NCI-H226 (cell line): ENCODE data around the gene SLC27A3.
"Not testable (repeated sequence)": the region's sequence is repeated elsewhere in the genome, so short reads cannot be mapped to it uniquely, and the experiment has no call there.

Source experiments
- DNase-seq: peaks from one replicate; pipeline ENCODE4 v3.0.0-alpha.2; 2015

Gene SLC27A3

GRCh38 chr1:153763365-153764225, 11.6 kb upstream of the SLC27A3 start:
- no peak for DNase-seq

- no peak for DNase-seq
These were observed 10.9 kb upstream of the SLC27A3 start for GRCh38 chr1:153764310-153764709.

GRCh38 chr1:153766663-153767062, 8.5 kb upstream of the SLC27A3 start:
- DNase-seq, result not testable (repeated sequence)

GRCh38 chr1:153767519-153767918, 7.7 kb upstream of the SLC27A3 start:
- no peak for DNase-seq

- DNase-seq, result no peak
These were observed 6.7 kb upstream of the SLC27A3 start for GRCh38 chr1:153768316-153769181.

GRCh38 chr1:153769221-153769620, 6.0 kb upstream of the SLC27A3 start:
- no peak for DNase-seq

GRCh38 chr1:153770797-153771196, 4.4 kb upstream of the SLC27A3 start:
- DNase-seq, result no peak

GRCh38 chr1:153771261-153771660, 3.9 kb upstream of the SLC27A3 start:
- no peak for DNase-seq

GRCh38 chr1:153771841-153772593, 3.2 kb upstream of the SLC27A3 start:
- no peak for DNase-seq

GRCh38 chr1:153773096-153773921, 1.9 kb upstream of the SLC27A3 start:
- no peak for DNase-seq

- no peak for DNase-seq
These were observed 1.1 kb upstream of the SLC27A3 start for GRCh38 chr1:153774026-153774595.

- DNase-seq, result peak; percentile 55
These were observed 486 bp downstream of the SLC27A3 start for GRCh38 chr1:153775458-153776327.

GRCh38 chr1:153776352-153776751, 1.1 kb downstream of the SLC27A3 start:
- no peak for DNase-seq

- no peak for DNase-seq
These were observed 1.7 kb downstream of the SLC27A3 start for GRCh38 chr1:153776845-153777370.

GRCh38 chr1:153777648-153778047, 2.4 kb downstream of the SLC27A3 start:
- DNase-seq, result no peak

- DNase-seq, result no peak
These were observed 3.0 kb downstream of the SLC27A3 start for GRCh38 chr1:153778051-153778823.

- DNase-seq, result no peak
These were observed 3.8 kb downstream of the SLC27A3 start for GRCh38 chr1:153778824-153779519.

- no peak for DNase-seq
These were observed 4.8 kb downstream of the SLC27A3 start for GRCh38 chr1:153779781-153780541.
